GM12873 (cell line): ENCODE measurements around the gene TMEM171.

ENCODE experiments used
- CTCF ChIP-seq: IDR thresholded peaks from 2 replicates; pipeline ENCODE4 v1.5.1; 2012; ENCODE audit warnings: low read depth, mild to moderate bottlenecking, moderate library complexity, low read length, control low read depth; ENCODE audit not compliant: insufficient read depth; ENCODE audit errors: missing control alignments

The TMEM171 gene

GRCh38 chr5:73097740-73098139 is 22.6 kb upstream of the TMEM171 start:
- TF ChIP-seq CTCF = no peak

- TF ChIP-seq CTCF = no peak
Measured at GRCh38 chr5:73100109-73100508, 20.3 kb upstream of the TMEM171 start.

- TF ChIP-seq CTCF = no peak
Measured at GRCh38 chr5:73103870-73104299, 16.5 kb upstream of the TMEM171 start.

- no peak for TF ChIP-seq CTCF
Measured at GRCh38 chr5:73104326-73104725, 16.0 kb upstream of the TMEM171 start.

- no peak for TF ChIP-seq CTCF
Measured at GRCh38 chr5:73106335-73106734, 14.0 kb upstream of the TMEM171 start.

GRCh38 chr5:73110190-73110589 is 10.2 kb upstream of the TMEM171 start:
- TF ChIP-seq CTCF = no peak

GRCh38 chr5:73111536-73111935 is 8.8 kb upstream of the TMEM171 start:
- TF ChIP-seq CTCF = no peak
